SK-N-SH (cell line): ENCODE data around the gene OR5M8. TPM values are rescaled to one million over a fixed set of nuclear protein-coding genes. Genes with fewer than 3 reads are reported as not detected.

Source experiments
- CTCF ChIA-PET: fragments of 300-600, 350-600 bp; formaldehyde crosslinking; extraction: SDS; loops from one replicate; lab custom pipeline; 2021; lab: Yijun Ruan, JAX
- POLR2A ChIA-PET: fragments of 350-600 bp; sonication (Branson Sonifier 250); formaldehyde crosslinking; extraction: SDS; loops from one replicate; lab custom pipeline; 2020; ENCODE audit warnings: antibody characterized with exemption, inconsistent platforms; lab: Yijun Ruan, JAX
- DNase-seq: peaks from one replicate; pipeline ENCODE4 v3.0.0; 2012
- H2AFZ ChIP-seq: fragments of 200-600 bp; sonication (generic); 2 replicates; pipeline ENCODE4 v1.8.1; 2016; ENCODE audit warnings: antibody characterized with exemption, mild to moderate bottlenecking, low read depth
- H3F3A ChIP-seq: fragments of 200-600 bp; sonication (generic); replicated peaks from 2 replicates; pipeline ENCODE3; 2016; ENCODE audit warnings: antibody characterized with exemption, mild to moderate bottlenecking; ENCODE audit not compliant: insufficient read depth
- H3K27ac ChIP-seq, 2 experiments: fragments of 200-500 bp in 1 of 2; fragments of 200-600 bp in 1 of 2; sonication (Bioruptor generic) in 1 of 2; sonication (generic), shearing (Covaris generic) in 1 of 2; 2 replicates each; pipeline versions ENCODE4 v1.5.1 to v1.6.1; 2014 to 2016; ENCODE audit warnings: low read depth in 2 of 2, inconsistent platforms in 1 of 2, low read length in 1 of 2, mild to moderate bottlenecking in 1 of 2, mixed read lengths in 1 of 2
- H3K27me3 ChIP-seq: fragments of 200-600 bp; sonication (generic), shearing (Covaris generic); 2 replicates; pipeline ENCODE4 v1.6.1; 2016; ENCODE audit warnings: mixed run types; ENCODE audit not compliant: insufficient read depth
- H3K36me3 ChIP-seq, 2 experiments: fragments of 200-500 bp in 1 of 2; fragments of 200-600 bp in 1 of 2; sonication (Bioruptor generic) in 1 of 2; sonication (generic) in 1 of 2; replicated peaks in 1 of 2; 2 replicates each; pipeline versions ENCODE3 to v1.5.1; 2014 to 2016; ENCODE audit warnings: low read length in 1 of 2, mild to moderate bottlenecking in 1 of 2; ENCODE audit not compliant: insufficient read depth in 2 of 2, control insufficient read depth in 1 of 2
- H3K4me1 ChIP-seq, 2 experiments: fragments of 200-500 bp in 1 of 2; fragments of 200-600 bp in 1 of 2; sonication (Bioruptor generic) in 1 of 2; sonication (generic), shearing (Covaris generic) in 1 of 2; 2 replicates each; pipeline versions ENCODE4 v1.5.1 to v1.6.1; 2014 to 2016; ENCODE audit warnings: low read depth in 1 of 2, low read length in 1 of 2, mixed run types in 1 of 2; ENCODE audit not compliant: insufficient read depth in 2 of 2, control insufficient read depth in 1 of 2
- H3K4me2 ChIP-seq: fragments of 200-600 bp; sonication (generic), shearing (Covaris generic); 2 replicates; pipeline ENCODE4 v1.6.1; 2017; ENCODE audit warnings: mixed run types
- H3K4me3 ChIP-seq, 2 experiments: fragments of 200-500 bp in 1 of 2; fragments of 200-600 bp in 1 of 2; sonication (Bioruptor generic) in 1 of 2; sonication (generic), shearing (Covaris generic) in 1 of 2; 2 replicates each; pipeline versions ENCODE4 v1.5.1 to v1.8.1; 2014 to 2016; ENCODE audit warnings: low read depth in 2 of 2, inconsistent platforms in 1 of 2, low read length in 1 of 2, mild to moderate bottlenecking in 1 of 2, mixed read lengths in 1 of 2, moderate library complexity in 1 of 2
- H3K79me2 ChIP-seq: fragments of 200-600 bp; sonication (generic); 2 replicates; pipeline ENCODE4 v1.8.1; 2017; ENCODE audit warnings: mild to moderate bottlenecking; ENCODE audit not compliant: insufficient read depth
- H3K9ac ChIP-seq: fragments of 200-600 bp; sonication (generic); 2 replicates; pipeline ENCODE4 v1.6.1; 2017; ENCODE audit warnings: mixed run types
- H3K9me2 ChIP-seq: fragments of 200-600 bp; sonication (generic); 2 replicates; pipeline ENCODE4 v1.6.1; 2017; ENCODE audit warnings: mixed run types
- H3K9me3 ChIP-seq: fragments of 200-600 bp; sonication (generic); 2 replicates; pipeline ENCODE4 v1.6.1; 2017; ENCODE audit warnings: mixed run types, mild to moderate bottlenecking, moderate library complexity
- H4K20me1 ChIP-seq: fragments of 200-600 bp; sonication (generic); 2 replicates; pipeline ENCODE4 v1.6.1; 2017; ENCODE audit warnings: mild to moderate bottlenecking, mixed run types; ENCODE audit not compliant: insufficient read depth
- CHD2 ChIP-seq: fragments of 150-350 bp; IDR thresholded peaks from 2 replicates; pipeline ENCODE4 v1.6.1; 2018; ENCODE audit warnings: low read length; ENCODE audit not compliant: partially characterized antibody
- ELF1 ChIP-seq: IDR thresholded peaks from 2 replicates; pipeline ENCODE4 v1.4.0; 2012
- EZH2phosphoT487 ChIP-seq: fragments of 200-600 bp; sonication (generic); IDR thresholded peaks from 2 replicates; pipeline ENCODE4 v1.6.1; 2017; ENCODE audit warnings: low read depth, mixed run types, mild to moderate bottlenecking, antibody characterized with exemption, moderate library complexity, borderline replicate concordance
- FOXJ3 ChIP-seq: sonication (generic); formaldehyde crosslinking; IDR thresholded peaks from 2 replicates; pipeline ENCODE4 v1.5.1; 2020; ENCODE audit warnings: mild to moderate bottlenecking, missing genetic modification reagents
- FOXM1 ChIP-seq: IDR thresholded peaks from 2 replicates; pipeline ENCODE4 v1.4.0; 2012; ENCODE audit warnings: low read depth, mild to moderate bottlenecking
- GABPA ChIP-seq: IDR thresholded peaks from 2 replicates; pipeline ENCODE4 v1.4.0; 2012; ENCODE audit warnings: low read depth, mild to moderate bottlenecking
- GATA2 ChIP-seq: sonication (generic); formaldehyde crosslinking; IDR thresholded peaks from 2 replicates; pipeline ENCODE4 v1.5.0; 2020; ENCODE audit warnings: mild to moderate bottlenecking, missing genetic modification reagents
- IRF3 ChIP-seq: fragments of 150-350 bp; IDR thresholded peaks from 2 replicates; pipeline ENCODE4 v1.6.1; 2016; ENCODE audit warnings: mild to moderate bottlenecking, low read depth, low read length
- JUND ChIP-seq: IDR thresholded peaks from 2 replicates; pipeline ENCODE4 v1.4.0; 2012
- MAX ChIP-seq: IDR thresholded peaks from 2 replicates; pipeline ENCODE4 v1.4.0; 2012; ENCODE audit warnings: low read depth
- MEF2A ChIP-seq: IDR thresholded peaks from 2 replicates; pipeline ENCODE4 v1.4.0; 2012; ENCODE audit warnings: low read depth, borderline replicate concordance
- NFIC ChIP-seq: IDR thresholded peaks from 2 replicates; pipeline ENCODE4 v1.4.0; 2012; ENCODE audit warnings: borderline replicate concordance
- NRF1 ChIP-seq: IDR thresholded peaks from 2 replicates; pipeline ENCODE4 v1.6.1; 2012; ENCODE audit warnings: low read depth, mild to moderate bottlenecking, low read length
- POLR2AphosphoS5 ChIP-seq: IDR thresholded peaks from 2 replicates; pipeline ENCODE4 v1.6.1; 2012; ENCODE audit warnings: low read depth, low read length
- RAD21 ChIP-seq: IDR thresholded peaks from 2 replicates; pipeline ENCODE4 v1.6.1; 2012; ENCODE audit warnings: mild to moderate bottlenecking, low read length
- RCOR1 ChIP-seq: fragments of 150-350 bp; IDR thresholded peaks from 2 replicates; pipeline ENCODE4 v1.6.1; 2017; ENCODE audit warnings: antibody characterized with exemption, low read length
- RFX5 ChIP-seq: IDR thresholded peaks from 2 replicates; pipeline ENCODE4 v1.6.1; 2012; ENCODE audit warnings: mild to moderate bottlenecking, improper control_type of control experiment, low read length
- TEAD4 ChIP-seq: IDR thresholded peaks from 2 replicates; pipeline ENCODE4 v1.4.0; 2012; ENCODE audit warnings: mild to moderate bottlenecking, borderline replicate concordance; ENCODE audit not compliant: insufficient read depth
- WGBS: methylation state at CpG from one replicate; pipeline ENCODE4 v1.1.6; 2017; ENCODE audit warnings: low lambda C conversion rate; 5-methylcytosine and 5-hydroxymethylcytosine counted together
- polyA plus RNA-seq, 3 experiments: library from polyadenylated mRNA; depleted of rRNA; stranded (reverse); fragments of >200 nt; gene quantifications; 2 replicates each; pipeline ENCODE4 v1.2.3, GENCODE V29; 2012
- TF ChIP-seq, protein P1 (sequence below): IDR thresholded peaks from 2 replicates; pipeline ENCODE4 v1.6.1; 2012; ENCODE audit warnings: mild to moderate bottlenecking, low read depth, low read length, moderate library complexity
- TF ChIP-seq, protein P2 (sequence below): fragments of 150-350 bp; IDR thresholded peaks from 2 replicates; pipeline ENCODE4 v1.6.1; 2017; ENCODE audit warnings: antibody characterized with exemption, low read length, low read depth, borderline replicate concordance

OR5M8 gene
- polyA plus RNA-seq, 1 of the 3 experiments (the other 2 are of a cell fraction): not detected

GRCh38 chr11:56513280-56513679 lies 22.1 kb upstream of the OR5M8 start:
- Histone ChIP-seq H3K36me3 (no peaks in the 10 kb centered on the region), H3K9me3 (no peaks in the 10 kb centered on the region), H3K27me3 (no peaks in the 10 kb centered on the region), H2AFZ (no peak overlapping the region), H3K79me2 (no peaks in the 10 kb centered on the region), H3K27ac (no peak overlapping the region), H3K9ac (no peak overlapping the region), H3F3A (no peaks in the 10 kb centered on the region), H3K4me1 (no peaks in the 10 kb centered on the region), H3K9me2 (no peaks in the 10 kb centered on the region), H4K20me1 (no peaks in the 10 kb centered on the region), H3K4me2 (no peak overlapping the region), H3K4me3 (no peak overlapping the region)
- CTCF ChIA-PET: no interaction called here
- POLR2A ChIA-PET: no interaction called here
- TF ChIP-seq EZH2phosphoT487 (no peak), NFIC (no peak), IRF3 (no peak), RFX5 (no peak), FOXJ3 (CRISPR knock-in tag) (no peak), GATA2 (CRISPR knock-in tag) (no peak), GABPA (no peak), RCOR1 (no peak), ELF1 (no peak), FOXM1 (no peak), TEAD4 (no peak), MEF2A (no peak)
- TF ChIP-seq, protein P1, sequence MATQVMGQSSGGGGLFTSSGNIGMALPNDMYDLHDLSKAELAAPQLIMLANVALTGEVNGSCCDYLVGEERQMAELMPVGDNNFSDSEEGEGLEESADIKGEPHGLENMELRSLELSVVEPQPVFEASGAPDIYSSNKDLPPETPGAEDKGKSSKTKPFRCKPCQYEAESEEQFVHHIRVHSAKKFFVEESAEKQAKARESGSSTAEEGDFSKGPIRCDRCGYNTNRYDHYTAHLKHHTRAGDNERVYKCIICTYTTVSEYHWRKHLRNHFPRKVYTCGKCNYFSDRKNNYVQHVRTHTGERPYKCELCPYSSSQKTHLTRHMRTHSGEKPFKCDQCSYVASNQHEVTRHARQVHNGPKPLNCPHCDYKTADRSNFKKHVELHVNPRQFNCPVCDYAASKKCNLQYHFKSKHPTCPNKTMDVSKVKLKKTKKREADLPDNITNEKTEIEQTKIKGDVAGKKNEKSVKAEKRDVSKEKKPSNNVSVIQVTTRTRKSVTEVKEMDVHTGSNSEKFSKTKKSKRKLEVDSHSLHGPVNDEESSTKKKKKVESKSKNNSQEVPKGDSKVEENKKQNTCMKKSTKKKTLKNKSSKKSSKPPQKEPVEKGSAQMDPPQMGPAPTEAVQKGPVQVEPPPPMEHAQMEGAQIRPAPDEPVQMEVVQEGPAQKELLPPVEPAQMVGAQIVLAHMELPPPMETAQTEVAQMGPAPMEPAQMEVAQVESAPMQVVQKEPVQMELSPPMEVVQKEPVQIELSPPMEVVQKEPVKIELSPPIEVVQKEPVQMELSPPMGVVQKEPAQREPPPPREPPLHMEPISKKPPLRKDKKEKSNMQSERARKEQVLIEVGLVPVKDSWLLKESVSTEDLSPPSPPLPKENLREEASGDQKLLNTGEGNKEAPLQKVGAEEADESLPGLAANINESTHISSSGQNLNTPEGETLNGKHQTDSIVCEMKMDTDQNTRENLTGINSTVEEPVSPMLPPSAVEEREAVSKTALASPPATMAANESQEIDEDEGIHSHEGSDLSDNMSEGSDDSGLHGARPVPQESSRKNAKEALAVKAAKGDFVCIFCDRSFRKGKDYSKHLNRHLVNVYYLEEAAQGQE: no peak
- 0% methylated on average over 1 of the region's 1 CpG for WGBS
- no peak for DNase-seq

DNA sequence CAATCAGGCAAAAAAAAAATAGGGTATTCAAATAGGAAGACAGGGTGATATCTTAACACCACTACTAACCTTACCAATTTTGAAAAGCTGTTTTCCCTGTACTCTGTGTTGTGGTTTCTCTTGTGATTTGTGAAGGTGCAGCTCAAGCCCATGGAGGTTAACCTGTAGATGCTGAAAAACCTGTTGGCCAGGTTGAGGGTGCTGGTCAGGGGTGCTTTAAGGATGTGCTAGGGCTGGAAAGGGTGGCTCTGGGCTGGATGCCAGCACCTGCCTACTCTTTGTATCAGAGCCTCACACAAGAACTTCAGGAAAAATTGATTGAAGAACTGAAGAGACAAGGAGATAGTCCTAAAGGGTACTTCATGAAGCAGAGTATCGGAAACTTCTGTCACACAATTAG lies 18.3 kb upstream of the OR5M8 start:
- no peaks in the 10 kb centered on the region for H3K27me3 ChIP-seq
- no peaks in the 10 kb centered on the region for H3K9me2 ChIP-seq
- no peak overlapping the region for H3K9ac ChIP-seq
- H3K36me3 ChIP-seq: no peaks in the 10 kb centered on the region
- TF ChIP-seq MAX (no peak), EZH2phosphoT487 (no peak), JUND (no peak), GATA2 (CRISPR knock-in tag) (no peak), ELF1 (no peak), RAD21 (no peak), NRF1 (no peak), CHD2 (no peak), POLR2AphosphoS5 (no peak)
- TF ChIP-seq, protein P2, sequence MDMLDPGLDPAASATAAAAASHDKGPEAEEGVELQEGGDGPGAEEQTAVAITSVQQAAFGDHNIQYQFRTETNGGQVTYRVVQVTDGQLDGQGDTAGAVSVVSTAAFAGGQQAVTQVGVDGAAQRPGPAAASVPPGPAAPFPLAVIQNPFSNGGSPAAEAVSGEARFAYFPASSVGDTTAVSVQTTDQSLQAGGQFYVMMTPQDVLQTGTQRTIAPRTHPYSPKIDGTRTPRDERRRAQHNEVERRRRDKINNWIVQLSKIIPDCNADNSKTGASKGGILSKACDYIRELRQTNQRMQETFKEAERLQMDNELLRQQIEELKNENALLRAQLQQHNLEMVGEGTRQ: no peak
- TF ChIP-seq, all 33 proteins: peak for 0
- H3K9me3 ChIP-seq: no peaks in the 10 kb centered on the region
- CTCF ChIA-PET: no interaction called here
- H3K4me1 ChIP-seq: no peaks in the 10 kb centered on the region
- no peak overlapping the region for H3K4me2 ChIP-seq
- 0% methylated on average over 1 of the region's 1 CpG for WGBS
- H3K27ac ChIP-seq: no peak overlapping the region
- POLR2A ChIA-PET: no interaction called here
- H3K79me2 ChIP-seq: no peaks in the 10 kb centered on the region
- no peak overlapping the region for H2AFZ ChIP-seq
- H3F3A ChIP-seq: no peaks in the 10 kb centered on the region
- no peaks in the 10 kb centered on the region for H4K20me1 ChIP-seq
- no peak overlapping the region for H3K4me3 ChIP-seq
- DNase-seq: no peak
